Testis (tissue), 3 donors: ENCODE results near the gene CABP2. TPM values are rescaled to one million over a fixed set of nuclear protein-coding genes. Genes with fewer than 3 reads are reported as not detected.

Experiments
- DNase-seq: peaks from one replicate; pipeline ENCODE4 v3.0.0-alpha.2; 2019
- H3K27ac ChIP-seq, 2 donors: fragments of 200-600 bp; sonication (generic); one replicate each; pipeline ENCODE4 v1.5.1; 2019
- H3K27me3 ChIP-seq: fragments of 200-600 bp; sonication (generic); one replicate; pipeline ENCODE4 v1.5.1; 2019
- H3K36me3 ChIP-seq: fragments of 200-600 bp; sonication (generic); one replicate; pipeline ENCODE4 v1.5.1; 2017; ENCODE audit warnings: low read depth; ENCODE audit errors: missing control alignments
- H3K4me1 ChIP-seq: fragments of 200-600 bp; sonication (generic); one replicate; pipeline ENCODE4 v1.5.1; 2019
- H3K4me3 ChIP-seq, 2 donors: fragments of 200-600 bp; sonication (generic); one replicate each; pipeline ENCODE4 v1.5.1; 2017 to 2019
- H3K9me3 ChIP-seq: fragments of 200-600 bp; sonication (generic); one replicate; pipeline ENCODE4 v1.5.1; 2017
- CTCF ChIP-seq, 3 experiments: fragments of 450-650 bp in 2 of 3; fragments of 200-600 bp in 1 of 3; sonication (generic) in 1 of 3; IDR thresholded peaks; one replicate each; pipeline ENCODE4 v1.5.1; 2016 to 2019; ENCODE audit warnings: antibody characterized with exemption in 3 of 3, mild to moderate bottlenecking in 2 of 3, moderate library complexity in 1 of 3
- POLR2A ChIP-seq: fragments of 450-650 bp; IDR thresholded peaks from one replicate; pipeline ENCODE4 v1.6.1; 2017; ENCODE audit warnings: antibody characterized with exemption, mild to moderate bottlenecking, moderate library complexity
- WGBS, 2 donors: methylation state at CpG; one replicate each; pipeline ENCODE4 v1.1.5; 2018; 5-methylcytosine and 5-hydroxymethylcytosine counted together
- intact Hi-C: fragments of 100-400 bp; cut with DNase I; formaldehyde crosslinking; loops from one replicate; pipeline ENCODE4 v1.15.1; 2023; ENCODE audit warnings: low total_unique reads
- polyA plus RNA-seq: library from polyadenylated mRNA; stranded (reverse); fragments of 350-450 nt; fragmentation: Illumina TruSeq; extraction: RNeasy Lipid Tissue Mini Kit (QIAGEN cat#74804); gene quantifications from one replicate; pipeline ENCODE4 v1.2.3, GENCODE V29; 2014; ENCODE audit warnings: low read depth, low replicate concordance; ENCODE audit not compliant: insufficient read depth
- total RNA-seq, 2 donors: library from RNA; depleted of rRNA; stranded (reverse); fragments of >200 nt; gene quantifications; one replicate each; pipeline ENCODE4 v1.2.3, GENCODE V29; 2016

The CABP2 gene
- total and polyA plus RNA-seq, 3 donors from 2014 or later: not detected

- Histone ChIP-seq H3K36me3 (no peaks in the 10 kb centered on the region), H3K27me3 (no peaks in the 10 kb centered on the region), H3K9me3 (no peaks in the 10 kb centered on the region), H3K27ac (no peak overlapping the region), H3K4me3 (no peak overlapping the region), H3K4me1 (peaks cover 21% of the 10 kb centered on the region)
- WGBS, 2 donors: 46 to 61% methylated on average over 3 of the region's 3 CpGs
- TF ChIP-seq CTCF (IDR thresholded peaks at IDR 0.05): no peak
- TF ChIP-seq POLR2A: no peak
- no peak for DNase-seq
- intact Hi-C loops: no loop called here
These were observed 13.3 kb downstream of the CABP2 start for GRCh38 chr11:67510023-67510345.

- WGBS, 2 donors: 0 to 1% methylated on average over 30 to 57 of the region's 57 CpGs
- Histone ChIP-seq H3K4me1 (peaks cover 21% of the 10 kb centered on the region), H3K27me3 (no peaks in the 10 kb centered on the region), H3K9me3 (no peaks in the 10 kb centered on the region), H3K27ac (peak overlapping the region; percentile 95 to 97), H3K36me3 (no peaks in the 10 kb centered on the region), H3K4me3 (peak overlapping the region; percentile 74 to 82)
- TF ChIP-seq POLR2A: no peak
- TF ChIP-seq CTCF (IDR thresholded peaks at IDR 0.05): peak in 1 of 3 experiments; percentile 16
- DNase-seq: peak; percentile 99
- intact Hi-C loops: no loop called here
These were observed 14.6 kb downstream of the CABP2 start for GRCh38 chr11:67508486-67509121.

- TF ChIP-seq CTCF (IDR thresholded peaks at IDR 0.05): no peak
- no peak for TF ChIP-seq POLR2A
- Histone ChIP-seq H3K27ac (peak within 1 kb of the TSS; percentile 95 to 97), H3K27me3 (no peaks in the 10 kb centered on the region), H3K4me3 (peak within 1 kb of the TSS; percentile 74 to 82), H3K36me3 (no peaks in the 10 kb centered on the region), H3K4me1 (peaks cover 21% of the 10 kb centered on the region), H3K9me3 (no peaks in the 10 kb centered on the region)
- DNase-seq: peak; percentile 100
- 1 to 5% methylated on average over 8 to 57 of the region's 57 CpGs for WGBS, 2 donors
- intact Hi-C loops: no loop called here
These were observed 15.3 kb downstream of the CABP2 start, which contains the start of gene CDK2AP2 for GRCh38 chr11:67507864-67508485. TSS of gene CDK2AP2 (minus strand) at chr11:67508162. CDS start at chr11:67508082, 80 bp downstream.

GRCh38 chr11:67507242-67507863 lies 15.9 kb downstream of the CABP2 start:
- TF ChIP-seq POLR2A: no peak
- no peak for TF ChIP-seq CTCF (IDR thresholded peaks at IDR 0.05)
- H3K27ac ChIP-seq: peak overlapping the region; percentile 39 to 95
- DNase-seq: no peak
- peak overlapping the region; percentile 74 to 82 for H3K4me3 ChIP-seq
- H3K9me3 ChIP-seq: no peaks in the 10 kb centered on the region
- intact Hi-C loops: no loop called here
- no peaks in the 10 kb centered on the region for H3K36me3 ChIP-seq
- WGBS, 2 donors: 34 to 40% methylated on average over 14 to 33 of the region's 33 CpGs
- H3K4me1 ChIP-seq: peaks cover 21% of the 10 kb centered on the region
- no peaks in the 10 kb centered on the region for H3K27me3 ChIP-seq
